Measurements from ENCODE around the gene CD8B2. TPM values are rescaled to one million over a fixed set of nuclear protein-coding genes. Genes with fewer than 3 reads are reported as not detected.

Gene CD8B2
- total RNA-seq, 1 experiment from 2014 or later = not detected

DNA sequence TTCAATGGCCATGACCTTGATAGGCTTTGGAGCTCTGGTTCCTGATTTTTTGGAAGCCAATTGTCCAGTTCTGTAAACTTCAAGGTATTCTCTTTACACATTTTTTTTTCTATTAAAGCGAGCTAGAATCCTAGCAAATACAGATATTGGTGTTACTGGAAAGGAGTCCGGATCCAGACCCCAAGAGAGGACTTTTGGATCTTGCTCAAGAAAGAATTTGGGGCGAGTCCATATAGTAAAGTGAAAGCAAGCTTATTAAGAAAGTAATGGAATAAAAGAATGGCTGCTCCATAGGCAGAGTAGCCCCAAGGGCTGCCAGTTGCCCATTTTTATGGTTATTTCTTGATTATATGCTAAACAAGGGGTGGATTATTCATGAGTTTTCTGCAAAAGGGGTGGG is 45.1 kb downstream of the CD8B2 start:
- Histone ChIP-seq H3K14ac (ENCODE audit: insufficient read depth, low read length) (no peak overlapping the region), H4K91ac (ENCODE audit: insufficient read length, low read depth, low read length) (no peak overlapping the region), H3K27ac (ENCODE audit: insufficient read length, low read depth, low read length) (no peak overlapping the region), H3K9ac (ENCODE audit: extremely low read depth, insufficient read length, low read length) (no peak overlapping the region), H3K79me2 (ENCODE audit: insufficient read depth, low read length) (no peaks in the 10 kb centered on the region), H3K4me2 (ENCODE audit: insufficient read depth, insufficient read length, low read length) (no peak overlapping the region), H3K9me3 (ENCODE audit: control insufficient read depth, low read depth, low read length) (no peaks in the 10 kb centered on the region), H3K23me2 (ENCODE audit: insufficient read length, low read depth, low read length, poor library complexity, severe bottlenecking) (no peaks in the 10 kb centered on the region), H2BK120ac (ENCODE audit: low read depth, low read length, poor library complexity, severe bottlenecking) (no peak overlapping the region), H3T11ph (ENCODE audit: low read length) (no peak overlapping the region), H2AK5ac (ENCODE audit: insufficient read length, low read length) (no peak overlapping the region), H3K27me3 (ENCODE audit: insufficient read depth, low read length) (no peaks in the 10 kb centered on the region), H4K20me1 (ENCODE audit: control insufficient read depth, insufficient read depth, insufficient read length) (no peaks in the 10 kb centered on the region), H3K18ac (ENCODE audit: insufficient read length, low read depth, low read length) (no peak overlapping the region), H3K56ac (ENCODE audit: insufficient read length, low read depth, low read length) (no peak overlapping the region), H3K79me1 (ENCODE audit: insufficient read depth, low read depth, low read length, poor library complexity, severe bottlenecking) (no peaks in the 10 kb centered on the region), H3K4me1 (ENCODE audit: insufficient read depth, low read length) (peaks cover 2% of the 10 kb centered on the region; the same call in 1 of the 2 replicates), H3K23ac (ENCODE audit: insufficient read length, low read depth, low read length) (no peak overlapping the region), H2BK20ac (ENCODE audit: low read depth, low read length, poor library complexity, severe bottlenecking) (no peak overlapping the region), H4K5ac (ENCODE audit: insufficient read length, low read depth, low read length) (no peak overlapping the region), H2BK12ac (ENCODE audit: insufficient read length, low read depth, low read length) (no peak overlapping the region), H4K8ac (replicated peaks; ENCODE audit: insufficient read length, low read depth, low read length) (no peak overlapping the region), H2BK5ac (ENCODE audit: insufficient read length, low read length) (no peak overlapping the region), H2AFZ (ENCODE audit: low read length) (no peak overlapping the region), H3K4ac (ENCODE audit: low read depth, low read length) (no peak overlapping the region), H2BK15ac (ENCODE audit: low read depth, low read length) (no peak overlapping the region)
- Mint-ChIP-seq H3K4me3 (no peak overlapping the region), H3K27ac (no peak overlapping the region), H3K9me3 (no peaks in the 10 kb centered on the region; a peak in 1 of 5 replicates), H3K36me3 (ENCODE audit: insufficient read depth in 1 of 3, low read depth in 3 of 3) (no peaks in the 10 kb centered on the region), H3K27me3 (ENCODE audit: low read depth) (peaks cover 8% of the 10 kb centered on the region), H3K4me1 (peaks cover 14 to 16% of the 10 kb centered on the region in 2 experiments)
- DNase-seq = no peak
- no peak for TF ChIP-seq CTCF (conservative IDR thresholded peaks at IDR 0.05)
- WGBS (ENCODE audit: extremely low coverage, insufficient read length, low lambda C conversion rate) = no CpG with 5 or more reads among the region's 3 CpGs
